PFSK-1 (cell line): ENCODE results near the gene DOK1.

Source experiments
- FOXP2 ChIP-seq: optimal IDR thresholded peaks from 2 replicates; pipeline ENCODE3; 2011; ENCODE audit warnings: borderline replicate concordance, control low read depth, inconsistent platforms; ENCODE audit not compliant: insufficient read depth; ENCODE audit errors: extremely low read length, extremely low read depth
- POLR2AphosphoS5 ChIP-seq: IDR thresholded peaks from 2 replicates; pipeline ENCODE4 v1.6.1; 2012; ENCODE audit warnings: low read depth, mild to moderate bottlenecking, control low read depth, low read length, moderate library complexity
- REST ChIP-seq, 2 experiments: IDR thresholded peaks; 2 replicates each; pipeline versions ENCODE4 v1.6.1 to v1.8.0; 2011 to 2012; ENCODE audit warnings: low read depth in 2 of 2, low read length in 2 of 2, control low read depth in 1 of 2, inconsistent platforms in 1 of 2, mild to moderate bottlenecking in 1 of 2, moderate library complexity in 1 of 2; ENCODE audit not compliant: insufficient read depth in 1 of 2
- SIN3A ChIP-seq: IDR thresholded peaks from 2 replicates; pipeline ENCODE4 v1.6.1; 2012; ENCODE audit warnings: mild to moderate bottlenecking, low read length, moderate library complexity, borderline replicate concordance; ENCODE audit not compliant: insufficient read depth
- TAF1 ChIP-seq: IDR thresholded peaks from 2 replicates; pipeline ENCODE4 v1.6.1; 2012; ENCODE audit warnings: low read length, control low read depth, borderline replicate concordance; ENCODE audit not compliant: insufficient read depth

Gene DOK1

GRCh38 chr2:74522516-74522915, 32.0 kb upstream of the DOK1 start:
- no peak for TF ChIP-seq REST (IDR thresholded peaks at IDR 0.05; ENCODE audit: insufficient read depth in 1 of 2, low read depth in 2 of 2, low read length in 2 of 2)
- no peak for TF ChIP-seq SIN3A
- TF ChIP-seq TAF1 = no peak
- TF ChIP-seq FOXP2 = no peak
- no peak for TF ChIP-seq POLR2AphosphoS5

GRCh38 chr2:74524005-74524404, 30.5 kb upstream of the DOK1 start:
- no peak for TF ChIP-seq REST (IDR thresholded peaks at IDR 0.05; ENCODE audit: insufficient read depth in 1 of 2, low read depth in 2 of 2, low read length in 2 of 2)
- TF ChIP-seq SIN3A = no peak
- TF ChIP-seq FOXP2 = no peak
- no peak for TF ChIP-seq TAF1
- no peak for TF ChIP-seq POLR2AphosphoS5

- TF ChIP-seq POLR2AphosphoS5 = no peak
- no peak for TF ChIP-seq TAF1
- TF ChIP-seq REST (IDR thresholded peaks at IDR 0.05; ENCODE audit: insufficient read depth in 1 of 2, low read depth in 2 of 2, low read length in 2 of 2) = no peak
- TF ChIP-seq FOXP2 = no peak
- no peak for TF ChIP-seq SIN3A
These were observed 29.4 kb upstream of the DOK1 start for GRCh38 chr2:74524955-74525716.

- TF ChIP-seq POLR2AphosphoS5 = peak; percentile 26; the same call in 1 of the 2 replicates
- no peak for TF ChIP-seq FOXP2
These were observed 28.5 kb upstream of the DOK1 start, which contains the start of gene DQX1 for GRCh38 chr2:74525717-74526648. TSS of gene DQX1 (minus strand) at chr2:74526231. CDS start at chr2:74525729, 502 bp downstream.

GRCh38 chr2:74526649-74527230, 27.8 kb upstream of the DOK1 start:
- TF ChIP-seq TAF1 = no peak
- no peak for TF ChIP-seq REST (IDR thresholded peaks at IDR 0.05; ENCODE audit: insufficient read depth in 1 of 2, low read depth in 2 of 2, low read length in 2 of 2)
- TF ChIP-seq FOXP2 = no peak
- no peak for TF ChIP-seq SIN3A
- TF ChIP-seq POLR2AphosphoS5 = no peak
